ENCODE measurements around the gene SEC31B.

The SEC31B gene

DNA sequence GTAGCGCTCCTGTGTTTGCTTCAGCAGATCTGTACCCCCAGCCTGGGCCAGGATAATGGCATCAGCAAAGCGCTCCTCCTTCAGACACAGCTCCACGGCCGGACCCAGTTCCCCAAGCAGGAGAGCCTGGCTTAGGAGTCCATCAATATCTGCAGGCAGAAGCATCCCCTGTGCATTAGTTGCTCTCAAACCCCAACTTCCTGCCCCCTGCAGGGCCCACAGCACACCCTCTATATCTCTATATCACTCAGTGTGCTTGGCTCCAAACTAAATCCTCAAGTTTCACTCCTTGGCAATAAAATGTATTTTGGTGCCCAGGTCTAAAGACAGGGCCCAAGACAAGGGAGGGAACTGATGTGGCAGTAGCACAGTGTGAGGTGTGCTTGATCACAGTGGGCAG lies 21.6 kb downstream of the SEC31B start:
- H3K4me3 ChIP-seq (ENCODE audit: low read length): no peak overlapping the region
- TF ChIP-seq, protein P1, sequence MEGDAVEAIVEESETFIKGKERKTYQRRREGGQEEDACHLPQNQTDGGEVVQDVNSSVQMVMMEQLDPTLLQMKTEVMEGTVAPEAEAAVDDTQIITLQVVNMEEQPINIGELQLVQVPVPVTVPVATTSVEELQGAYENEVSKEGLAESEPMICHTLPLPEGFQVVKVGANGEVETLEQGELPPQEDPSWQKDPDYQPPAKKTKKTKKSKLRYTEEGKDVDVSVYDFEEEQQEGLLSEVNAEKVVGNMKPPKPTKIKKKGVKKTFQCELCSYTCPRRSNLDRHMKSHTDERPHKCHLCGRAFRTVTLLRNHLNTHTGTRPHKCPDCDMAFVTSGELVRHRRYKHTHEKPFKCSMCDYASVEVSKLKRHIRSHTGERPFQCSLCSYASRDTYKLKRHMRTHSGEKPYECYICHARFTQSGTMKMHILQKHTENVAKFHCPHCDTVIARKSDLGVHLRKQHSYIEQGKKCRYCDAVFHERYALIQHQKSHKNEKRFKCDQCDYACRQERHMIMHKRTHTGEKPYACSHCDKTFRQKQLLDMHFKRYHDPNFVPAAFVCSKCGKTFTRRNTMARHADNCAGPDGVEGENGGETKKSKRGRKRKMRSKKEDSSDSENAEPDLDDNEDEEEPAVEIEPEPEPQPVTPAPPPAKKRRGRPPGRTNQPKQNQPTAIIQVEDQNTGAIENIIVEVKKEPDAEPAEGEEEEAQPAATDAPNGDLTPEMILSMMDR (conservative IDR thresholded peaks at IDR 0.05; ENCODE audit: low read length): no peak
- DNase-seq (ENCODE audit: low read depth): no peak

DNA sequence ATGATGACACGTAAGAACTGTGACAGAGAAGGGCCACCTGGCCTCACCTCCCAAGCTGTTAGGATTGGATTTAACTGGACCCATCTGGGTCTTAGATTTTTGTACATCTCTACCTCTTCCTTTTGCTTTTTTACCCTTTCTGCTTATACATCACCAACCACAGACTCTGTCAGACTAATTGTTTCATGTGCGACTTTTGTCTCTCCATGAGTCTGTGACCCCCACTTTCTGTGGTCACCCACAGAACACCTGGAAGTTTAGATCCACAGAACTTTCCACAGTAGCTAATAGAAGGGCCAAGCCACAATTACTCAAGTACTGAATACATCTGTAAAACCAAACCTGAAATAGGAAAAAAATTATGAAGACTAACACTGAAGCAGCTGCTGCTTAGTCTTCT lies 23.1 kb downstream of the SEC31B start:
- no peak overlapping the region for H3K4me3 ChIP-seq (ENCODE audit: low read length)
- no peak for DNase-seq (ENCODE audit: low read depth)
- TF ChIP-seq, protein P1 (conservative IDR thresholded peaks at IDR 0.05; ENCODE audit: low read length): no peak

DNA sequence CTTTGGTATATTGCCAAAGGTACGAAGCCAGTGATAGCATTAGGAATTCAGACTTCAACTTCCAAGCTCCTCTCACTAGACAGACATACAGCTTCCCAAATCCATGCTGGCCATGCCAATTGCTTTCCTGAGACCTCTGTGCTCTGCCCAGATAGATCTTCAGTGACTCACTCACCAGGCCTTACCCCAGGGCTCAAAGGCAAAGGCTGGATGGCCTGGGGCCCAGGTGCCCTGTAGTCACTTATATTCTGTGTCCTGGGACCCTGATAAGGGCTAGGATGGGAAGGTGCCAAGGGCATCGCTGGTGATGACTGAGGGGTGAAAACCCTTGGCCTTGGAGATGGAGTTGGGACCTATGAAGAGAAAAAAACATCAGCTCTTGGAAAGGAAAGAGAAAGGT lies 29.1 kb downstream of the SEC31B start:
- no peak overlapping the region for H3K4me3 ChIP-seq (ENCODE audit: low read length)
- no peak for DNase-seq (ENCODE audit: low read depth)
- TF ChIP-seq, protein P1 (conservative IDR thresholded peaks at IDR 0.05; ENCODE audit: low read length): no peak

DNA sequence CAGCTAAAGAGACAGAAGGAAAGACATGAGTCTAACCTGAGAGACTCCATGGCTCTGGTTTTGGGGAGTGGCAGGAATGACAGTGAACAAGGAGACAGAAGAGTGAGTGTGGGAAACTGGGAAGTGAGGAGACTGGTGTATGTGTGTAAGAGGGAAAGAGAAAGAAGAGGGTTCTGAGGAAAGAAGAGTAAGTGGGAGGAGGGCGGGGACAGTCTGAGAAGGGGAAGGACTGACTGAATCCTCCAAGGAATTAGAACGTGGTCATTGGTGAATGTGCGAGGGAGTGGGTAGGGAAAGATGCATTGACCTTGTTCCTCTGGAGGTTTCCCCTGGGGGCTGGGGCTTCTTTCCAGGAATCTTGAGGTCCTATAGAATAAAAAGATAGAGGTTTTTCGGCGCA lies 30.3 kb downstream of the SEC31B start:
- TF ChIP-seq, protein P1 (conservative IDR thresholded peaks at IDR 0.05; ENCODE audit: low read length): no peak
- no peak overlapping the region for H3K4me3 ChIP-seq (ENCODE audit: low read length)
- DNase-seq (ENCODE audit: low read depth): no peak

DNA sequence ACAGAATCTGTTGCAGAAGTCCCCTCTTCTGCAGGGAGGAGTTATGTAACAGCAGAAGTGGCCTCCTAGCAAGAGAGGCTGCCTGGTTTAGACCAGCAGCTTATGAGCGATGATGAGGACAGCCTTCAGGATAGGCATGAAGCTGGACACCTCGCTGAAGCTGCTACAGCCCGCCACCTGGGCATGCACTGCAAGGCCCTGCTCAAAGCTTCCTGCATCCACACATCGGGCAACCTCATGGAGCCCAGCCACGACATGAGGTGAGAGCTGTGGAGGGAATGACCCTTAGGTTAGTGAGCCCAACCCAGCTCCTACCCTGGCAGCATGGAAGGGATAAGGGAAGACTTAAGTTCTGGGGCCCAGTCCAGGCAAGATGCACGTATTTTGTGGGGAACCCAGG lies 32.1 kb downstream of the SEC31B start:
- no peak overlapping the region for H3K4me3 ChIP-seq (ENCODE audit: low read length)

DNA sequence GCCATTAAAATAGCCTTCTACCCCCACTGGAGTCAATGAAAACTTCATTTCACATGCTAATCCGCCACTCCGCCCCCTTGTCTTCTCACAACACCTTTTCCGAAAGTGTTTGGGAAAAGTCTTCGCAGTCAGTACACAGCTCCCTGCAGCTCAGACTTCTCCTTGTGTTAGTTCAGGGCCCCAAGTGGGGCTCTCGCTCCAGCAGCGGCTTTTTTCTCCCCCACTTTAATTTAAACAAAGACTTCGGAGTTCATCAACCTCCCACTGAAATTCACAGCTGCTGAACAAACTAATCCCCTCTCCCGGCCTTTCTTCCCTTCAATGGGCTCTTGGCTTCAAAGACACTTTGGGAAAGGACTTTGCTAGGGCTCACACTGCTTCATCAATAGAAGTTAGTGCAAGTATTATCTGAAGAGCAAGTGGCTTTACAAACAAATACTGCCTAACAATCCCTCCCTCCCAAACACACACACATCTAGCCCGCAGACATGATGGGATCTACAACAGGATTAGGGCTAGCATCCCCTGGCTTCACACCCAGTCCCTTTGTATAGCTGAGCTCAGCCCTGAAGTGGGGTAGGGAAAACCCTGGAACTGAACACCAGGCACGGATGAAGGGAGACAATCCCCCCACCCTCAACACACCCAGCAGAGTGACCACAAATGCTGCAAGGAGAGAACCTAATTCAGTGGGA lies 33.7 kb downstream of the SEC31B start:
- DNase-seq (ENCODE audit: low read depth): no peak
- TF ChIP-seq, protein P1 (conservative IDR thresholded peaks at IDR 0.05; ENCODE audit: low read length): no peak
- H3K4me3 ChIP-seq (ENCODE audit: low read length): no peak overlapping the region

More for the DNA sequence above, 32.1 kb downstream of the SEC31B start:
- TF ChIP-seq, protein P1 (conservative IDR thresholded peaks at IDR 0.05; ENCODE audit: low read length): no peak
- no peak for DNase-seq (ENCODE audit: low read depth)

DNA sequence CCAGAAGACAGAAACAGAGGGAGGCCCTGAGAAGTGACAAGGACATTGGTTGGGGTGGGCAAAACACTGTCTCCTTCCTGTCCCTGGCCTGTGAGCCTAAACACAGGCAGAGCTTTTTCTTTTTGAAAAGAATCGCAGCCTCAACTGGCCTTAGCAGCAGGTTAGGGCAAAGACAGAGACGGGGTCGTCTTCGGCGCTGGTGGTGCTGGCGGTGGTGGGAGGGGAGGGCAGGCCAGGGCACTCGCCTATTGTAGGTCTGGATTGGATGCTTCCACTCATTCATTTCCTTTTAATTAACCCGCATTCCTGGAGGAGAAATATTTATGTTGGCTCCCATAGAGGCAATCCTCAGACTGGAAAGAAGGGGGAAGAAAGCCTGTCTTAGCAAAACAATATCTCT lies 34.3 kb downstream of the SEC31B start:
- no peak overlapping the region for H3K4me3 ChIP-seq (ENCODE audit: low read length)
- DNase-seq (ENCODE audit: low read depth): no peak
- TF ChIP-seq, protein P1 (conservative IDR thresholded peaks at IDR 0.05; ENCODE audit: low read length): no peak

All from AG10803 (cell line).